T-helper 2 cell treated with Interferon-gamma antibody and Interleukin-4, amounts not matched to agents 100 ng/mL and 5 ng/mL, for 36 hours (primary cell): ENCODE results near the gene PRELID2. TPM values are rescaled to one million over a fixed set of nuclear protein-coding genes. Genes with fewer than 3 reads are reported as not detected.
"Not testable (repeated sequence)": the region's sequence is repeated elsewhere in the genome, so short reads cannot be mapped to it uniquely, and the experiment has no call there.

ENCODE experiments used
- intact Hi-C: fragments of 100-400 bp; cut with micrococcal nuclease; formaldehyde crosslinking; loops from one replicate; pipeline ENCODE4 v1.15.1; 2023
- total RNA-seq: library from RNA; stranded (reverse); gene quantifications from 2 replicates; pipeline ENCODE4 v1.2.3, GENCODE V29; 2022

The PRELID2 gene
- total RNA-seq, 1 donor from 2014 or later, result 4.3 TPM

DNA sequence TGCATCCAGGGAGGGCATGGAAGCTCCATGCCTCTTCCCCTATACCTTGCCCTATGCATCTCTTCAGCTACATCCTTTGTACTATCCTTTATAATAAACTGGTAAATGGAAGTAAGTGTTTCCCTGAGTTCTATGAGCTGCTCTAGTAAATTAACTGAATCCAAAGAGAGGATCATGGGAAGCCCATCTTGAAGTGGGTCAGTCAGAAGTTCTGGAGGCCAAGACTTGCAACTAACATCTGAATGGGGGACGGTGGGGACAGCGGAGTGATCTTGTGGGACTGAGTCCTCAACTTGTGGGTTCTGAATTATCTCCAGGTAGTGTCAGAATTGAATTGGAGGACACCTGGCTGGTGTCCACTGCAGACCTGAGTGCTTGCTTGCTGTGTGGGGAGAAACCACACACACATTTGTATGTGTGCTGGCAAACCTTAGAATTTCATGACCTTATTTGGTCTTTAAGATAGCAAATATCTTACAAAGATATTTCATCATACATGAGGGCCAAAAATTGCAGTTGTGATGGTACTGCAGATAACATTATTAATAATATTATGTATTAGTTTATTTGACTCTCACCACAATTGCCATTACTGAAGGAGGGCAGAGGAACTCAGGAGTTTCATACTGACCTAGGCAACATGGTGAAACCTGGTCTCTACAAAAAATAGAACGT lies 5.5 kb upstream of the PRELID2 start:
- intact Hi-C loops, result no loop called here

DNA sequence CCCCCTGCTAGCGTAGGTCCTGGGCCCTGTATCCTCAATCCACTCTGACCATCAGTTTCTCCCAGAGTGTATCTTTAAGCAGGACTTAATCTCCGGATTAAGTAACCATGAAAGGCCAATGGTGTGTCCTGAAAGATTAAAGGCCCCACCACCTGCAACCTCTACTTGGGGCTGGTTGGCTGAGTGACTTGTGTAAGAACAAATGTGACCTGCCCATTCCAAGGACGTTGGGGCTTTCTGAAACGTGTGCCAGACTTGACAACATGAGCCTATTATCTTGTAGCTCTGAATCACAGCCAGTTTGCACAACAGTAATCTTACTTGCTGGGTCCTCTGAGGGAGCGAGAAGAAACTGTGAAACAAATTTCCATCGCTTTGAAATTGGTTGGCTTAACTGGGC lies 3.1 kb upstream of the PRELID2 start:
- intact Hi-C loops, result no loop called here

DNA sequence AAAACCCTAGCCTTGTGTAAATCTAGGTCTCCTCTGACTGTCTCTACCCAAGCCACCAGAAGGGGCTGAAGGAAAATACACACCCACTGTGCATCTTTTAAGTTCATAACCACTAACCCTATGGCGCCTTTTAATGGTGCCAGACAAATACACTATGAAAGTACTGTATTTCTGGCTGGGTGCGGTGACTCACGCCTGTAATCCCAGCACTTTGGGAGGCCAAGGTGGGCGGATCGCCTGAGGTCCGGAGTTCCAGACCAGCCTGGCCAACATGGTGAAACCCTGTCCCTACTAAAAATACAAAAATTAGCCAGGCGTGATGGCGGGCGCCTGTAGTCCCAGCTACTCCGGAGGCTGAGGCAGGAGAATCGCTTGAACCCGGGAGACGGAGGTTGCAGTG lies 1.1 kb upstream of the PRELID2 start:
- intact Hi-C loops, result not testable (repeated sequence)

DNA sequence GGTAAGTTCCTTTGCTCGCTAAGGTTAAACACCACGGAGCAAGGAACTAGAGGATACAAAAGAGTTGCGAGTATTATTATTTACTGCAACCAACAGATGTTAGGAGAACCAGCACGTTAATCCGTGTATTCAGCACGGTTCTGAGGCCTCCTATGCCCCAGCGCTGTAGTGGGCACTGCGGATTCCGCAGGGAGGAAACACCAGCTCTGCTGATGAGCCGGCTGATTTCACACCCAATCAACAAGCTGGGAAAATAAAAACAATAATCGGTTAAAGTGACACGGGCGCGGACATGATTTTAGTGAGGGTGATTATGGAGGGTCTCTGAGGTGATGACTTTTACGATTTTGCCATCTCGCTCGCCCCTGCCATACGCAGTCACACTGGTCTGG lies 702 bp upstream of the PRELID2 start:
- intact Hi-C loops, result no loop called here

DNA sequence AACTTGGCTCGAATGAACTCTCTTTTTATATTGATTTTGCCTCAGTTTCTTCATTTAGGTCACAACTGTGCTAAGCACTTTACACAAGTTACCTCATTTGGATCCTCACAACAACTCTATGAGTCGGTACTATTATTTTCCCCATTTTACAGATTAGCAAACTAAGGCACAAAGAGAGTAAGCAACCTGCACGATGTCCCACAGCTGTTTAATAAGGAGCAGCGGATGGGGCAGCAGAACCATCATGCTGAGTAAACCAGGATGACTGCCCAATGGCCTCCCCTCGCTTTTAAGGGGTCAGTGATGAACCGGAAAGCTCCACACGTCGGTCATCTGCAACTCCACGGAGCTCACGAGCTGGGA lies 607 bp downstream of the PRELID2 start:
- intact Hi-C loops, result no loop called here

DNA sequence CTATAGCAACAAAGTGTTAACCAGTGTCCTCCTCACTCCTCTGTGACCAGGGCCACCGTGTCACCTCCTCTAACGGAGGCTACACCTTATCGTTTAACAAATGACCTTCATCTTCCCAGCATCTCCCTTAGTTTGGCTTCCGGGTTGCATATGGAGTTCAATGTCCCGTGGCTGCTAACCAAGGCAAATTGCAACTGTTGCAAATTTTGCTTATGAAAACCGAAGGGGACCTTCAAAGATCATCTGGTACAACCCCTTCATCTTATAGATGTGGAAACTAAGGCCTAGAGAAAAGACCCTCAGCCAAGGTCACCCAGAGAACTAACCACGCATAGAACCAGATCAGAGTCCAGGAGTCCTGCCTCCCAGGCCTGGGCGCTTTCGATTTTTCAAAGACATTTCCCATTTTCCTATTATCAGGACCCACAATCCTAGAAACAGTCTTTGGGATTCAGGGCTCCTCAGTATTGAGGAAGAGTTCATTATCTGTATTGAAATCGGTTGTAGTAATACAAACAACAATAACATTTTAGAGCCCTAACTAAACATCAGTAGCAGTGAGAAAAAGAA lies 1.4 kb downstream of the PRELID2 start:
- intact Hi-C loops, result no loop called here

DNA sequence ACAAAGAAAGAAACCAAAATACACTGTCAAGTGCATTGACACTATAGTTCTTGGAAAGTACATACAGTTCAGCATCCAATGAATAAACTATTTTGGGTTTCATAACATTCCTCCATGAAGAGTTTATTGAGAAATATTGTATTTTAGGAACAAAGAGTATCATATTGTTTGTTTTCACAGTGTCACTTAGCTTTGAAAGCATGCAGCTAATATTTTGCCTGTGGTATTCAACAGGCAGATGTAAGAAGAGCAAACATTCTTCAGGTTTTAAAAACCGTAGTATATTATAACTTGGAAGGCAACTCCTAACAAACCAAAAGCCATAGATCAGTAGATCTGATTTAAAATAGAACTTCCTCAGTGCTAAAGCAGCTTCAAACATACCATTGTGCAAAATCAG lies 4.5 kb downstream of the PRELID2 start:
- intact Hi-C loops, result no loop called here

DNA sequence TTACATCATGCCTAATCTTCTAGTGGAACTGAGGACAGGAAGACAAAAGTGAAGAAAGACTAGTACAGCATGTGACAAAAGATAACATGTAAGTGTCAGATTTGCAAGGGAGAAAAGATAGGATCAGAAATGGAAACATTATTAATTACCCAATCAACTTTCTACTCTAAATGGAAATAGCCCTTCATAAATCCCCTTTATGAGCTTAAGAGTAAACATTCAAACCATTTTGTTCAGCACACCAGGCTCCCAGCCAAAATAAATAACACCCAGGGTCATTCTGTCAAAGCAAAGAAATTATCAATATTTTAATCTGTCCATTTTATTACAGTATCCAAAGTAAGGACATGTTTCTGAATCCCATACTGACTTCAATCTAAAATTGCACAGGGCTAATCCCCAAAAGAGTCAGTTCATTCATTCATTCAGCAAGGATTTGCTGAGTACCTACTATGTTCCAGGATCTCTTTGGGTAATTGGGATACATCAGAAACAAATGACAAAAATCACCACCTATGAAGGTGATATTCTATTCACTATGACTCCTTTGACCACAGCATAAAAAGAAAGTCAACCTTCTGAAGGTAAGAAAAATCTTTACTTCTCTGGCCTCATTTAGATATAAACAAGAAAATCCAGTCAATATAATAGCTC lies 5.3 kb downstream of the PRELID2 start:
- intact Hi-C loops, result no loop called here

DNA sequence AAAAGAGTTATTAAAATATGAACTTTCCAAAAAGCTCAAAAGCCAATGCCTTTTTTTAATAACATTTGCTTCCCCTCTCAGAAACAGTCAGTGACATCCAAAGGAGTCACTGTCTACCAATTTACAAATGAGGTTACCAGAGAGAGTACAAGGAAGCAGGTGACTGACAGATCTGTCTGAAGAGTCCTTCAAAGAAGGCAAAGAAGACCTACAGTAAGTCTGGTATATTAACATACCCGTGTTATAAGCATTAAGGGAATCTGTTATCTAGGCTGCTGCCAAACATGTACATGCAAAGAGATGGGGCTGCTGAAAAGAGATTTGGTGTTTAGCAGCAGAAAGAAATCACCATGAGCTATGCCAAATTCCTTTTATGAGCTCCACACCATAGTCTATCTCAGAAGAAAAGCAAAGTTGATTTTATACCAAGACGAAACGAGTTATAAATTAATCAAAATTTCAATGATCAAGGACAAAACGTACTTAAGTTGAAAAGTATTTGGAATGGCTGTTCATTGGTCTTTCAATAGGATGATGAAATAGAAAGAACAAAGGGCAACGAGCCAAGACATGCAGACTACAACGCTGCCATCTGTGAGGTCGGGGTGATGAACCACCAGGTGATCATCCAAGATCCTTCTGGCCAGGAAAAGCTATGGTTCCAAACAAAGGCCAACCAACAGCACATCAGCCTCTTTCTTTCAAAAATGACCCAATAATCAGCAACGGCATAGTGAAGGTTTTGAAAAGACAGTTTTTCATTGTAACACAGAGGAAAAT lies 8.1 kb downstream of the PRELID2 start:
- intact Hi-C loops, result no loop called here

DNA sequence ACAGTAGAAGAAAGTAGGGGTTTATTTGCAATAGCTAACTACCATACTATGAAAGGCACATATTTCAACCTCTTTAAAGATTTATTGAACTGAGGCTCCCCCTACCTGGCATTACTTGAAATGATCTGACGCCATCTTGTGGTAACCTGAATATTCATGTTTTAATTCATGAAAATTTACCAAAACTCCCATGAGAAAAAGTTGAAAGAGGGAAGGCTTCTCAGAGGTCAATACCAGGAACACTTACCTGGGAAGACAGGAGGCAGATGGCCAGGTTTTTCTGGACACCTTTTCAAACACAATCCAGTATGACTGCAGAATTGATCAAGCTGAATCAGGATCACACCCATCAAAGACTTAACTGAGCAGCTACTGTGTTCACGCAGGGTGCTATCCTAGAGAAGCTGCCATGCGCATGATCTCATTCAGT lies 9.4 kb downstream of the PRELID2 start:
- intact Hi-C loops, result loop anchor here (1.0 kb wide), 3 partner anchors 128 to 1622 kb away; no protein-coding TSS in a partner anchor

DNA sequence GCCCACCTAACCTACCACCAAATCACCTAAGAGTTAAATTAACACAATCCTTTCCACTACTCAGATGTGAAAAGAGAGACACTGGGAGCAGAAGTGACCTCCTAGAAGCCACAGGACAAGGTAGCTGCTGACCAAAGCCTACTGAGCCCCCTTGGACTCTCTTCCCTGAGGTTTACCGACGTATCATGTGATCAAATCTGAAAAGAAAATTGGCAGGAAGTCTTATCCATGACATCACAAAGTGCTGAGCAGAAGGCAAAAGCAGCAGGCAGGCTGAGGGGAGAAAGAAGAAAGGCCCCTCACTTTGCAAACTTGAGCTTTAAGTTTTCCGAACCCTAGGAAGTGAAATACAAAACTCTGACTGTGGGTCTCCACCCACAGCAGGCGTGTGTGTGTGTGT lies 11.1 kb downstream of the PRELID2 start:
- intact Hi-C loops, result no loop called here

DNA sequence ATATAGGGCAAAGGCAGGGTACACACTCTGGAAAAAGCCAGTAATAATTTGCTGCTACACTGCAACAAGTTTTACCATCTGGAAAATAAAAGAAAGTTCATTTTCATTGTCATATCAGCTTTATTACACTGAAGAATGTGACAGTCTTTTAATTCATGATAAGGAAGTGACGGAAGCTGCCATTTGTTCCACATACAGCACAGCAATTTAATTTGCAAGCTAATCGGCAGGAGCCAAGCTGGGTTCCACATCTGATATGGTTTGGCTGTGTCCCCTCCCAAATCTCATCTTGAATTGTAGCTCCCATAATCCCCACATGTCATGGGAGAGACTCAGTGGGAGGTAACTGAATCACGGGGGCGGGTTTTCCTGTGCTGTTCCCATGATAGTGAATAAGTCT lies 16.5 kb downstream of the PRELID2 start:
- intact Hi-C loops, result no loop called here

DNA sequence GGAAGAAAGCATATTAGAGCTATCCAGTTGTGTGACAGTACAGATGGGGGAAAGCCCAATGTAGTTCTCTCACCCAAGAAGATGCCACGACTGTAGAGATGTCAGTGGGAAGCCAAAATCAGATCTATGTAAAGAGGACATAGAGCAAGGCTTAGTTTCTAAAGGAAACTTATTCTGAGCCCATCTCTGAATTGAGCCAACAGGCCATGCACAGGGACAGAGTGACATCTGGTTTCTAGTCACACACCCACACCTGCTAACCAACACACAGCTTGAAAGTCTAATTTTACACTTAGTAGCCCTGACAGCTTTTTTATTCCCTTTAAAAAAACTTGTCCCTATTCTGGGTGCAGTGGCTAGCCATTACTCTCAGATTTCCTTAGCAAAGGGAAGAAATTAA lies 22.3 kb downstream of the PRELID2 start:
- intact Hi-C loops, result no loop called here

DNA sequence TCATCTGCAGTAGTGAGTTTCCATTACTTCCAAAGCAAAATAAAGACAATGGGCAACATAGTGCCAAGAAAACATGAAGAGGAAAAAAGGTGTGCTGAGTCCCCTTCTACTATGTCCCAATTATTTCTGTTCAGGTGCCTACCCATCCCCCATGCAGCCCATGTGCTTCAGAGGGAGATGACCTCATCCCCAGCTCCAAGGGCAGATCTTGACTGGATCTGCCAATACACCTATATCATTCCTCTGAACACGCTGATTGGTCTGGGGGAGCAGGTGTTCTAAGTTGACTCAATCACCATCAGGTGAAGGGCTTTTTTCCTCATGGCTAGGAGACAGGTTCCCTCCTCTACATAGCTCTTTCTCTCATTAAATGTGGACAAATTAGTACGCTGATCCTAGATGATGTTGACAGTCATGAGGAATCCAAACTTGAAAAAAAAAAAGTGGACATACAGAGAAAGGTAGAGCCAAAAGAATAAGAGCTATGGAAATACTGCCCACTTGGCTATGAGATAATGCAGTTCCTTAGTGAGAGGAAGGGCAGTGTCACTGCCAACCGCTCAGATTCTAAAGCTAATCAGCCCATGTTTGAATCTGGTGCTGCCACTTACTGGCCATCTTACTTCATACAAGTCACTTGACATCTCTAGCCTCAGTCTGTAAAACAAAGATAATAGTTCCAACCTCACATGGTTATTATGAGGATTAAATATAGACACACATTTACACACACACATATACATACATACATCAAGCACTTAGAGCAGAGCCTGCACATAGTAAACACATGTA lies 23.1 kb downstream of the PRELID2 start:
- intact Hi-C loops, result no loop called here

DNA sequence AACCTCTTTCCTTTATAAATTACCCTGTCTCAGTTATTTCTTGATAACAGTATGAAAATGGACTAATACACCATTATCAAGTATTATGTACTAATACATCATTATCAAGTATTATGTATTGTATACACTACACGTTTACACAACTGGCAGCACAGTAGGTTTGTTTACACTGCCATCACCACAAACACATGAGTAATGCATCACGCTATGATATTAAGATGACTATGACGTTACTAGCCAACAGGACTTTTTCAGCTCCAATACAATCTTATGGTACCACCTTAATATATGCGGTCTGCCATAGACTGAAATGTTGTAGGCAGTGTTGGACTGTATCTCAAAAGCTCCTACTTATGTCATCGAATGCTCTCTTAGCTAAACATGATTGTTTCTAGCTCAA lies 28.2 kb downstream of the PRELID2 start:
- intact Hi-C loops, result no loop called here

DNA sequence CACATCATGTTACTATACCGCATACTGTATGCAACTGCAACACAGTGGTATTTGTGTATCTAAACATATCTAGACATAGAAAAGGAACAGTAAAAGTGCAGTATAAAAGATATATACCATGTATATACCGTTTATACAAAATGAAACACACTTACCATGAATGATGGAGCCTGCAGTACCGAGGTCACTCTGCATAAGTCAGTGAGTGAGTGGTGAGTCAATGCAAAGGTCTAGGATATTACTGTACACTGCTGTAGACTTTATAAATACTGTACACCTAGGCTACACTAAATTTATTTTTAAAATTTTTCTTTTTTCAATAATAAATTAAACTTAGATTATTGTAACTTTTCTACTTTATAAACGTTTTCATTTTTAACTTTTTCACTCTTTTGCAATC lies 29.3 kb downstream of the PRELID2 start:
- intact Hi-C loops, result no loop called here

DNA sequence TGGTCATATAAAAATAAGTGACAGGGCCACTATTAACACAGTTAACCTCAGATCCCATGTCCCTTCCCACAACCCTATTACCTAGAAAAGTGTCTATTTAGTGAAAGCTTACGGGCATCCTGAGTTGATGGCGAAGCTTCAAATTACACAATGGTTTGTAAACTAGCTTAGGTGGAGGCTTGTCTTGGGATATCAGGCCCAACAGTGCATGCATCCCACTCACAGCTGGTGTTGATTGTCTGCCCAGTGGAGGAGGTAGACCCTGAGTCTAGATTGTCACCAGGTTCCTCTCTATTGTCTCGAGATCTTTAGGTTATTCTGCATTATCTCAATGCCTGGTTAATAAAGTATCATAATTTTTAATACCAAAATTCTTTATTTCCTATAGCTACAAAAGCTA lies 30.4 kb downstream of the PRELID2 start:
- intact Hi-C loops, result no loop called here

DNA sequence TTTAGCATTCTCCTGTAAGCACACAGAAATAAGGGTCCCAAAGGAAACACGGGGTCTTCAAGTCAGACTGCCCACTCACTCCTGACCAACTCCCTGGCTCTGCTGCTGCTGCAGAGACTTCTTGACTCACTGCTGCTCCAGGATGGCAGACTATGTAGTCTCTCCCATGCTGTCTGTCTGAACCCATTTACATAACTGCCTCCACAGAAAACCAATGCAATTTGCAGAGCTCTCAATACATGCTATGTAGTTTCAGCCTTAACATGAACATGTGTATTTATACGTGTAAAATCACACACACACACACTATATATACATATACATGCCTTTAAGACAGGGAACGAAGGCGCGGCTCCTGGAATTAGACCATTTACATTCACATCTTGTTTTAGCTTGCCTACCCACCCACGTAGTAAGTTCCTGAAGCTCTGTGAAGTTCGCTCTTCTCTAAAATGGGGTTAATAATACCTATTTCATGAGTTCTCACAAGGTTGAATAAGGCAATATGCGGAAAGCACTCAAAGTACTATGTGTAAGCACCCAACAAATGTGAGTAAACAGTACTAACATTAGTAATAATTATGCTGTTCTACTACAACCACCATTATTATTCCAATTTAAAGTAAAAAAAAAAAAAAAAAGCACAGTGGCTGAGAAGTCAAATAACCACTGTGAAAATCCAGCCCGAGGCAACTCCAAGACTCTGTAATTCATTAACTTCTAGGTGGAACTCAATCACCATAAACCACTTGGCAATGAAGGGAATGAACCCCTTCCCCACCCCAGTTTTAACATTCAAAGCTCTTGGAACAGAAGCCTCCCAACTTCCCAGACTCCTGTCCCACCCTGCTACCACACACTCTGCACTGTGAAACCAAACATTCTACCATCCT lies 31.8 kb downstream of the PRELID2 start:
- intact Hi-C loops, result no loop called here

DNA sequence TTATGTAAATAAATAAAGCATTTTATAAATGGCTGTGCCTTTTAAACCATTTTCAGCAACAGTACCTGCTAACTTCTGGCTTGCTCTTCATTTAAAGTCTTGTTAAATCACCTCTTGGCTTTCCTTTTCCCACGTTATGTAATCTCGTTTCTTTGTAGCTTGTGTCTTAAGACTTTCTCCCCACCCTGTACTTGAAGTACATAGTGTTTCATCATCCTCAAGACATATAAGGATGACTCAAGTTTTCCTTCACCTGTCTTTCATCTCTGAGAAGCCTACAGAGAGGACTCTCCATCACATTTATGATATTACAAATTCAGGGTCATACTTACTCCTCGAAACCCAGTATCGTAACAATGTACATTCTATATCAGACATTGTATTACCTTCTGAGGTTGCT lies 33.9 kb downstream of the PRELID2 start:
- intact Hi-C loops, result no loop called here

DNA sequence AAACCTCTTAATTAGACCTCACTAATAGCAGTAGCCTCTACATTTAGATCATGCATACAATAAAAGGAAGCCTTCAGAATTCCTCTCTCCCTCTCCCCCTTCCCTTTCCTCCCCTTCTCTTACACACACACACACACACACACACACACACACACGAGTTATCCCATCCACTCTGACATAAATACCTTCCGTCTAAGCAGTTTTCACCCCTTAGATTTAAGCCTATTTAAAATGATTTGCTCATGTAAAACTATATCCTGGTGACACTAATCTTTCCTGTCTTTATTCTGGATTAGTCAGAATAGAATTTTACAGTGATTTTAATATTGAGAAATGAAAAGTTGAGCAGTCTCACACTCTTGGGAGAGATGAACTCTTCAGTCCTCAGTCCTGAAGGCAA lies 35.0 kb downstream of the PRELID2 start:
- intact Hi-C loops, result no loop called here
